Activated naive CD4-positive, alpha-beta T cell treated with anti-CD3 and anti-CD28 coated beads, Interleukin-2, amount 50 U/mL, for 16 hours (primary cell): ENCODE data around the gene AVPR2.

ENCODE experiments used
- DNase-seq: peaks from one replicate; pipeline ENCODE4 v3.0.0-alpha.2; 2020

AVPR2 gene

DNA sequence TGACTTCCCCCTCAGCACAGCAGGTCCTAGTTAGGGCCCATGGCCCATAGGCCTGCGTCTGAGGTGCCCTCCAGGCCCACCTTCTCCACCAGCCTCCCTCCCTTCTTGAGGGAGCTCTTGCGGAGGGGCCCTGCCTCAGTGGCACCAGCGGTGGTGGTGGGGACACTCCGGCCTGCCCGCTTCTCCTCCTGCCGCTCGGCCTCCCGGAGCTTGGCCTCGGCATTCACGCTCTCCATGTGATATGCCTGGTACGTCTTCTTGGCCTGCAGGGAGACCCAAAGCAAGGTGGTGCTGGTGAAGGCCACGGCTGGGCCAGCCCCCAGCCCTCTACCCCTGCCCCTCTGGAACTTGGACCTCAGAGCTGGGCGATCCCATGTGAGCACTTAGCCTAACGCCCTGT lies 16.1 kb downstream of the AVPR2 start:
- no peak for DNase-seq

GRCh38 chrX:153921070-153921469 lies 16.6 kb downstream of the AVPR2 start:
- no peak for DNase-seq

DNA sequence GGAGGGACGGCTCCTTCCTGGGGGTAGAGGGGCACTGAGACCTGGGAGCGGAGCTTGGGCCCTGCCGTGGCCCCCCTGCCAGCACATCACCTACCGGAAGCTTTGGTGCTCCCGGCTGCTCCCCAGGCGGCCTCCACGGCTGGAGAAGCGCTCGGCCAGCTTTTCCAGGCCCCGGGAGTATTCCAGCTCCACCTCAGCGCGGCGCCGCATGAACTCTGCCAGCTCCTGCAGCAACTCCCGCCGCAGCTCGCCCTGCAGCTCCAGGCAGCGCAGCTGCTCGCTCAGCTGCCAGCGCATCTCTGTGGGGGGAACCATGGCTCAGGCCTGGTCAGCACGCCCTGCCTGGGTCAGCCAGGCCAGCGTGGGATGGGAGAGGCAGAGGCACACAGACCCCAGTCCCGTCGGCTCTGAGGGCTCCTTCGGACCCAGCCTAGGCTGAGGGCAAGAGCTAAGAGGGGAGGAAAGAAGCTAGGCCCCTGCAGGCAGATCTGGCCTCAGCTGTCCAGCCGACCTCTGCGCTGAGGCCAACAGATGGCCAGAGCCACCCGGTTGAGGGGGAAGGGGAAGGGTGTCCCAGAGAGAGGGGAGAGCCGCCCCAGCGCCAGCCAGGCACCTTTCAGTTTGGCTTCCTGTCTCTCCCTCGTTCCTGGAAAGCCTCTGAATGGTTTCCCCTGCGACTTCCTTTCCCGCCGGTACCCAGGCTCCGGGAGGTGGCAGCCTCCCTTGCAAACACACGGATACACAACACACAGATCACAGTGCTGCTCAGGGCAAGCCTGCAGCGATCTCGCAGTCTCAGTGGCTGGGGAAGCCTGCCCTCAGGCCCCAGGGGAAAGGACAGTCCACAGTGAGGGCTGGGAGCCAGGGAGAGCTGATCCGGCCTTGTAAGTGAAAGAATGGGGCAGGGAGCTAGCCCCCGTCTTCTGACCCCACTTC lies 17.3 kb downstream of the AVPR2 start:
- no peak for DNase-seq

GRCh38 chrX:153922932-153923857 lies 18.7 kb downstream of the AVPR2 start:
- DNase-seq: no peak

DNA sequence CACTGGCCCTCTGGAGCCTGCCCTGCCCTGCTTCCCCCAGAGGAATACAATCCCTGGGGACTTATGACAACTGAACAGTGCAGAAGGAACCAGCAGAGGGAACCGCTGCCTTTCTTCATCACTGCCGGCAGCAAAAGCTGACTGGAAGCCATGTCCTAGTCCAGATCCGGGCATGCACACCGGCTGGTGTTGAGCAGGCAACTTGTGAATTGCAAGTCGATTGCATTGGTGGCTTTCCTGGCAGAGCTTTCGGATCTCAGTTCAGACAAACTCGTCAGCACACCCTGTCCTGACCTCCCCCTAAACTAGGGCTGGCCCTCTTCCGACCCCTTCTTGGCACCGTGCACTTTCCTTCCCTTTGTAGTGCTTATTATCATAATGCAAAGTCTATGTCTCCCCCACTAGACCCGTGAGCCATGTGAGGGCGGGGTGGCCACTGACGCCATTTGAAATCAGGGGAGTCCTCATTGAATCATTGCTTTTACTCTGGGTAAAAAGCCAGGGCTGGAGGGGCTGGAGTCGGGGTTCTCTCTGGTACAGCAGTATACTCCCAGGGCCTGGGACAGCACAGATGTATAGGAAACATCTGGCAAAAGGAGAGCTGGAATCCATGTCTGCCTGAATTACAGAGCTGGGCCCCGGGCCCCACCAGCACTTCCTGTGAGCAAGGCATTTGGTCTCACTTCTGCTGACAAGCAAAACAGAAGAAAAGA lies 19.8 kb downstream of the AVPR2 start:
- no peak for DNase-seq

GRCh38 chrX:153925387-153925738 lies 20.9 kb downstream of the AVPR2 start:
- no peak for DNase-seq

GRCh38 chrX:153925739-153926551 lies 21.5 kb downstream of the AVPR2 start, which contains the start of gene ARHGAP4:
TSS of gene ARHGAP4 (minus strand) at chrX:153926264. CDS start at chrX:153926202, 62 bp downstream.
- peak; percentile 46 for DNase-seq

- DNase-seq: no peak
Measured at GRCh38 chrX:153926552-153926857, 22.0 kb downstream of the AVPR2 start.

- peak; percentile 67 for DNase-seq
Measured at GRCh38 chrX:153926858-153927671, 22.6 kb downstream of the AVPR2 start.

DNA sequence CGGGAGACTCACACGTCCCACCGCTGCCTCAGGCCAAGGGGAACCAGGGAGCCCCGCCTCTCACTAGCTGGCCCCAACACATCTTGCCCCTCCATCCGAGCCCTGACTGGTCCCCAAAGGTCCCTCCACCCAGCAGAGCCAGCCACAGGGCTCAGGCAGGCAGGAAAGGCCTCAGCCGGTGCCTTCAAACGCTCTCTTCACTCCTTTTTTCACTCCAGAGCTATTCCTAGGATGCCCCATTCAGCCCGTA lies 23.1 kb downstream of the AVPR2 start:
- no peak for DNase-seq

- peak; percentile 92 for DNase-seq
Measured at GRCh38 chrX:153927922-153928760, 23.7 kb downstream of the AVPR2 start.

GRCh38 chrX:153928846-153929245 lies 24.4 kb downstream of the AVPR2 start:
- no peak for DNase-seq

- no peak for DNase-seq
Measured at GRCh38 chrX:153929576-153929975, 25.1 kb downstream of the AVPR2 start.

DNA sequence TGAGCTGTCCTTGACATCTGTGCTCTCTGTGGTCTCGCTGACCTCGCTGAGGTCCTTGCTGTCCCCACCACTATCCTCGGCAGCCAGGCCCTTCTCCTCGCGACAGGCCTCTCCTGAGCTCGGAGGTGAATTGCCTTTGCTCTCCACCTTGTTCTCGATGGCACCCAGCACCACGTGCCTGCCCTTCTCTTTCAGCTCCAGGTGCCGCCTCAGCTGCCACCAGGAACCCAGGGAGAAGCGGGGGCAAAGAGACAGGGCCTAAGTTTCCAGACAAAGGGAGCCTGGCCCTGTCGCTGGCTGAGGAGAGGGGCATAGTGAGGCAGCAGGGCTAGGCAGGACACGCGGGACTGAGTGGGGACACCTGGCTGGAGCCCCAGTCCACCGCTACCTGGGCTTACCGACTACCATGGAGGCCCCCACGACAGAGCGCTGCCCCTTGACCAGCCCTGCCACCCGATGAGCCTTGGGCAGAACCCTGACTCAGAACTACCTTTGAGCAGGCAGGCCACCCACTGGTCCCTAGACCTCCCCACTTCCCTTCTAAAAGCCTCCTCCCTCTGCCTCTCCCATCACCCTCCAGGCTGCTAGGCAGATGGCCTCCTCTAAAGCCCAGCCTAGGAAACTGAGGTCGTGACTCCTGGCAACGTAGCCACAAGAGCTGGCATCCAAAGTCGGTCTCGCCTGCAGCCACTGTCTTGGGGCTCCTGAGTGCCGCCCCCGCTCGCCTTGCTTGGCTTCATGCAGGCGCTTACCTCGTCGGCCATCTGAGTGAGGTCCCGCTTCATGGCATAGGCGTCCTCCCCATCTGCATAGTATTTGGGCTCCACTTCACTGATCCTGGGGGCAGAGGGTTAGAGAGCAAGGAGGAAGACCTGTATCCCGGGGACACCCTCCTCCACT lies 25.8 kb downstream of the AVPR2 start:
- no peak for DNase-seq

DNA sequence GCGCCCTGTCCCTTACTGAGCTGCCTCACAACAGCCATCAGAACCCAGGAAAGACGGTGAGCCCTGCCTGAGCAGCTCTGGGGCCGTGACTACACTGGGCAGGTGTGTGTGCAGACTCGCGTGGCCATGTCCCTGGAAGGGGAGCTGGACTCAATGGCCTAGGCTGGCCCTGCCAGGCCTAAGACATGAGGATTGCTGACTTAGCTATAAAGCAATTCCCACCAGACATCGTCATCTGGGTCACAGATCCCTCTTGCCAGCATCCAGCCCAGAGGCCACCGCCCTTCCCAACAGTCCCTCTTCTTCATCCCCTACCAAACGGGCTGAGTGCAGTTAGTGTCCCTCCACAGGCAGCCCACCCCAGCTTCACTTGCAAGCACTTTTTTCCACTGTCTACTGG lies 26.7 kb downstream of the AVPR2 start:
- DNase-seq: no peak

DNA sequence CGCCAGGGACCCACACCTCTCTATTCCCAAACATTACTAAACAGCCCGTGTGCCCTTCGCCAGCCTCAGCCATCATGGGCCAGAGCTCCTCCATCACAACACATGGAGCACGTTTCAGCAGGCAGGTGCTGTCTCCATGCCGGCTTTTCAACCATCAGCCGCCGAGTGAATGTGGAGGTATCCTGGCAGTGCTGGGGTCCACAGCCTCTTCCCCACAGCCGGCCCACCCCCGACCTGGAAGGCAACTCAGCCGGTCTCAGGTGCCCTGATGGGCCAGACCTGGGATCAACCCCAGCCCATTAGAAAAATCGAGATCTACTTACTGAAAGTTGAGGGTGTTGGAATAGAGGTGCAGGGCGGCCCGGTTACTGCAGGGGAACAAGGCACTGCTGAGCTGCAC lies 27.3 kb downstream of the AVPR2 start:
- DNase-seq: no peak

GRCh38 chrX:153932220-153932915 lies 27.9 kb downstream of the AVPR2 start:
- DNase-seq: no peak

DNA sequence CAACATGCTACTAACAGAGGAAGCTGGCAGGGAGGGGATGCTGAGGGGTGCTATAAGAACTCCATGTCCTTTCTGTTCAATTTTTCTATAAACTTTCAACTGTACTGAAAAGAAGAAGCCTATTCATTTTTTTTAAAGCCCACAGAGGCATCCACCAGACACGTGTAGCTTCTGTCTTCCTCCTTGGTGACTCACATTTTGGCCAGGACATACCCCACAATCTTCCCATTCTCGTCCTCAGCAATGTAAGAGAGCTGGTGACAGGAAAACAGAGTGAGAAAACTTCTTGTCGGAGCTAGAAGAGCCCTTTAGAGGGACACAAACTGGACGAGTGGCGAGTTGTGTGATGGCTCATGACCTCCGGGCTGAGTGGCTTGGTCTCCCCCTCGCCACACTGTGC lies 29.3 kb downstream of the AVPR2 start:
- DNase-seq: no peak

DNA sequence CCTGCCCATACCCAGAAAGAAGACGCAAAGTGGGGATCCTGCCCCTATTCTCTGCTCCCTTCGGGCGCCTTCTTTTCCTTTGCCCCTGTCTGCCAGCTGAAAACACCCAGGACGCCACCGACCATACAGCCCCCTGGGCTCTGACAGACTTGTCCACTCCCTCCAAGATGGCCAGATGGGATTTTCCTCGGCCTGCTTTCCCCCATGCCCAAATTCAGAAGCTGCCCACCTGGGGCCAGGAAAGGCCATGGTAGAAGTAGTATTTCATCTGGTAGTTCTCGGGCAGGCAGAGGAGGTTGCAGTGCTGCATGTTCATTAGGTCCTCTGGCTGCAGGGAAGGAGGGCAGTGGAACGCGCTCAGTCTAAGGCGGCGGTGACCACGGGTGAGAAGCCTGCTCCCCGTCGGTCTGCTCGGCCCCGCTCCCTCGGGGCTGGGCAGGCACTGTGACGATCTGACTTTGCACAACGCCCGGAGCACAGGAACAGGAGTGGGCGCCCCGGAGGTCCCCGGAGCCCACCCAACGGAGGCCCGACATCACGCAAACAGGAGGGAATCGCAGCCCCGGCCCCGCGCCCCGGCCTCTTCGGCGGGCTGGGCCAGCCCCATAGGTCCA lies 29.8 kb downstream of the AVPR2 start:
- DNase-seq: no peak
